ENCODE data around the gene LARGE1.

GRCh38 chr22:33474587-33474986, 445.7 kb downstream of the LARGE1 start:
- no peak for TF ChIP-seq CTCF (IDR thresholded peaks at IDR 0.05 in 8 of 11, conservative IDR thresholded peaks at IDR 0.05 in 3 of 11)
- no peak for TF ChIP-seq POLR2A (IDR thresholded peaks at IDR 0.05)
